HG03378 (cell line): ENCODE results near the gene SLC25A4.
A peak's percentile ranks its signal among the peaks of the same experiment; 100 is the strongest.

ENCODE experiments used
- ATAC-seq: cut with Tn5 transposase; IDR thresholded peaks from one replicate; pipeline ENCODE4 v1.9.1; 2021; ENCODE audit warnings: mild to moderate bottlenecking, moderate library complexity; ENCODE audit not compliant: unreplicated experiment

Gene SLC25A4

DNA sequence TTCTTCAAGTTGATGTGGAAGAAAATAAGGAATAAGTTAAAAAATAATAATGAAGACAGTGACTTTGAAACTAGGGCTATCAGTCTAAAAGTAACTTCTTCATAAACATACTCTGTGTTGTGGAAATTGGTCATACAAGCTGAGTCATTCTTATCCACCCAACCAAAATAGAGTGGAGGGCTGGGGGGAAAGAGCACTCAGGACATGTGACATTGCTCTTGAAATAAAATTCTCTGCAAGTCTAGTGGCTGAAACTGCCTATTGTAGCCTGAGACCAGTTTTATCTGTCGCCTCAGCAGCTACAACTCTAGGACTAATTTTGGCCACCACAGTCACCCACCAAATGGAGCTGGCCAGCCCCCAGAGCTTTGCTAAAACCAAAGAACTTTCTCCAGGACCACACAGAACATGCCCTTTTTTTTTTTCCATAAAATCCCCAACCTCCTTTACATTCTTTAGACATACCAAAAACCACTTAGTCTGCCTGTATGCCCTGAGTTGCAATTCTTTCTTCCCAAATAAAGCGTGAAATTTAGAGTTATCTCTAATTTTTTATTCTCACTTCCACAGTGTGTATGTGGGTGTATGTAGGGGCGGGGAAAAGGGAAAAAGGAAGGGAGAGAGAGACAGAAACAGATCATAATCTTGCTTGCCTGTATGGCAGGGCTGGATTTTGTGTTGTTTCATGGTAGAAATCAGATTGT, 23.0 kb upstream of the SLC25A4 start:
- ATAC-seq: no peak

DNA sequence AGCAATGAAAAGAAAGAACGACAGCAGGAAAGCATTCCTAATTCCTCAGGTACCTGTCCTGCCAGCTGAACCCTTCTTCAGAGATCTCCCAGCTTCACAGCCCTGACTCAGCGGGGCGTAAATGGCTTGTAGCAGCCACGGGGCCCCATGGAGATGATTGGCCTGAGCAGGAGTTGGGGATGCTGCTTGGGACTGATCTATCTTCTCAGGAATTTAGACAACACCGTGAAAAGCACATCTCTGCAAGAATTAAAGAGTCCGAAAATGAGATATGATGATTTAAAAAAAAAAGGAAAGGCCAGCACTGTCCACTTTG, 22.5 kb upstream of the SLC25A4 start:
- ATAC-seq: no peak

DNA sequence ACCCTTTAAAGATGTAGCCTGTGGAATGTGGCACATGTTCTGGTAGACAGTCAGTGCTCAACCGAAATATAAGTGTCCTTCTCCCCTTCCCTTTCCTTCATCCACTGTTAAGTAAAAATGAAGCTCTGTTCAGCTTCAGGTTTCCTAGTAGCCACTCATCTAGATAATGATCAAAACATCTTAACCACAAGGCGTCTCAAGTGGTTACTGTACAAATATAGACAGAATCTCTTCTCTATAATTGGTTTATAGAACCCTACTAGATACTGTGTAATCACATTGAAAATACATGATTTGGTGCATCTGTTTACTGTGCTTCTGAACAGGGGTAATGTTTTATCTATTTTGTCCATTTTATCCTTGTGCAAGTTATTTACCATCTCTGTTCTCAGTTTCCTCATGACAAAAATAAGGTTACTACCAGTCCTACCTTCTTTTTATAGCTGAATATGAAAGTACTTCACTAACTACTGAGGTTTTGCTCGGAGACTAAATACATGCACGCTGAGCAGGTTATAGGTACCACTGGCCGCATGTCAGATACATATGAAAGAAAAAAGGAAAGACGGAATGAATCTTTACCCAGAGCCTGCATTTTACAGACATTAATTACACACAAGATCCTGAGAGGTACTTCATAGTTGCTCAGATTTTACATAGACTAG, 20.3 kb upstream of the SLC25A4 start:
- peak; percentile 74 for ATAC-seq

DNA sequence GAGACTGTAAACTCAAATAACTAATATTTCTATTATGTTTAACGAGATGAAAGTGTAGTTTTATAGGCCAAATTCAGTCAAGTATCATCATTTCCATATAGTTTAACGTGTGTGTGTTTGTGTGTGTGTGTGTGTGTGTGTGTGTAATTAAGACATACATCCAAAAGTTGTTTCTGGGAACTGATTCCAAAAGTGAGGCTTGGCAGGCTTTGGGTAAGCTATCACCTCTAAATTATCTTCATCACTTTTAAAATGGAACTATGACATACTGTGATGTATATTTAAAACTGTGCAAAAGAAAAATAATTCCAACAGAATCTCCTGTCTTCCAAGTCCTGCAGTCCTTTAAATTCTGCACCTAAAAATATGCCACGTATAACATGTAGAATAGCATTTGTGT, 19.1 kb upstream of the SLC25A4 start:
- ATAC-seq: no peak

DNA sequence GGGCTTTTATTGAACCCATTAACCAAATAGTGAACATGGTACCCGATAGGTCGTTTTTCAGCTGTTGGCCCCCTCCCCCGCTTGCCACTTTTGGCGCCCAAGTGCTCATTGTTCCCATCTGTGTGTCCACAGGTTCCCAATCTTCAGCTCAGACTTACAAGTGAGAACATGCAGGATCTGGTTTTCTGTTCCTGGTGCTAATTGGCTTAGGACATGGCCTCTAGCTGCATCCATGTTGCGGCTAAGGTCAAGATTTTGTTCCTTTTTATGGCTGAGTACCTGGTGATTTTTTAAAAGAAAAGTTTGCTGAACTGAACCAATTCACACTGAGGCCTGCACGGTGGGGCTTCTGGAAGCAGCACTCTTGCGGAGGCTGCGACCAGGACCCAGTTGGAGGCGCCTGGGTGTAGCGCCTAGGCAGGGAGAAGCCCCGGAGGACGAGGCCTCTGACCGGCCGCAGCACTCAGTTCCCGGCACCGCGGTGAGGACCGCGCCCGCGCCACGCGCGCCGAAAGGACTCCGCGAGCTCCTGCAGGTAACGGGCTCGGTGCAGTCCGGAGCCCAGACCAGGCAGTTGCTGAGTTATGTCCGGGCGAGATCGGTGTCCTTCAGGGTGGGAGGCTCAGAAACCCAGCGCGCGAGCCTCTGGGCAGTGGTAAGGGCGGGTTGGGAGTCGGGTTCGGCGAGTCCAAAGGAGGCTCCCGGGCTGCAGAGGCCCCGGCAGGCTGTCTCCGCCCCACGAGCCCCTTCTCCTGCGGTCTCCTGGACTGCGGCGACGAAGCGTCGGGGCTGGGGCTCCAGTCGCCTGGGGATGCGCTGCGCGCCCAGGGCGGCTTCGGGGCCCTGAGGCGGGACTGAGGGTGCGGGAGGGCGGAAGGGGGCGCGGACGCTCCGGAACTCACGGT, 15.8 kb upstream of the SLC25A4 start:
- no peak for ATAC-seq

DNA sequence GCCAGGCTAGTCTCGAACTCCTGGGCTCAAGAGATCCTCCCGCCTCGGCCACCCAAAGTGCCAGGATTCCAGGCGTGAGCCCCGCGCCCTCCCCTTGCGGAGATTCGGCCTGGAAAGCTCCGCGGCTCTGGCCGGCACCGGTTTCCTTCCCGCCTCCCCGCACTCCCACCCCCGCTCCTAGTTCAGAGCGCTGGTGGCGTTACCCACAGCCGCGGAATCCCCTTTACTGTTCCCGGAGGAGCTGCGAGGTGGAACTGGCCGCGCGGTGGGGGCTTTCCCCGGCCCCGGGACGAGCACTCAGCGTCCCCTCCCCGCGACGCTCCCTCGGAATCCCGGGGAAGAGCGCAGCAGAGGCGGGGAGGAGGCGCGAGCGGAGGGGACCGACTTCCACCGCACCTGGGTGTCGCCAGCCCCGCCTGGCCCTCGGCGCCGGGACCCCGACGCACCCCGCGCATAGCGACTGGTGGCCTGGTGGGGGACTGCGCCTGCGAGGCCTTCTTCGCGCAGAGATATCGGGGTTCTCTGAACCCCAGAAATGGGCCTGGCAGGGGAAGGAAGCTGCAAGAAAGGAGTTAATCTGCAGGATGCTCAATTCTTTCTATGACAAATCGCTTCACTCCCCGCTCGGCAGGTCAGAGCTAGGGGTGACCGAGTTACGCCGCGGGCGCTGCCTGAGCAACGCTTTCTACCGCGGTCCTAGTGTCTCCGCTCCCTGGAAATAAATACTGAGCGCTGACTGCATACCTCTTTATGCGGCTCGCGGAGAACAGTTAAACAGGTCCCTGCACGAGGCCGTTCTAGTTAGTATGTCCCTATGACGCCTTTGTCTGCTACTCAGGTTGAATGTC, 14.6 kb upstream of the SLC25A4 start:
- peak; percentile 40 for ATAC-seq

DNA sequence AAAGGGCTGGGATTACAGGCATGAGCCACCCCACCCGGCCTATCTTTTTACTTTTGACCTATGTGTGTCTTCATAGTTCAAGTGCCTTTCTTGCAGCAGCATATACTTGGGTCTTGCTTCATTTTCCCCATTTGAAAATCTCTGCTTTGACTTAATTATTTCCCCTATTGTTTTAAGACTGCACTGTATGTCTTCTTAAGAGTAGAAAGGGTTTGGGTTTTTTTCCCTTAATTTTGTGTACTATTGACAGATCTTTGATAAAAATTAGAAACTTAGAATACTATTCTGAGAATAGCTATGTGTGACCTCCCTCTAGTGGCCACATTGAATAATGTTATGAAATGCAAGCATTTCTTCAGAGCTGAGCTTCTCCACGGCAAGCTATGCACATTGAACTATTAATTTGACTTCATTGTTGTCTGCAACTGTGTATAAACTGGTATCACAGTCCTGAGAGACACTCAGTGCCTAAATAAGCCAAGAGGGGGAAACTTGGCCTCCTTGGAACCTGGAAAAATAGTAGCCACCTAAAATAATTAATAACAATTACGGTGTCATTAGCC, 8.7 kb upstream of the SLC25A4 start:
- peak; percentile 78 for ATAC-seq

DNA sequence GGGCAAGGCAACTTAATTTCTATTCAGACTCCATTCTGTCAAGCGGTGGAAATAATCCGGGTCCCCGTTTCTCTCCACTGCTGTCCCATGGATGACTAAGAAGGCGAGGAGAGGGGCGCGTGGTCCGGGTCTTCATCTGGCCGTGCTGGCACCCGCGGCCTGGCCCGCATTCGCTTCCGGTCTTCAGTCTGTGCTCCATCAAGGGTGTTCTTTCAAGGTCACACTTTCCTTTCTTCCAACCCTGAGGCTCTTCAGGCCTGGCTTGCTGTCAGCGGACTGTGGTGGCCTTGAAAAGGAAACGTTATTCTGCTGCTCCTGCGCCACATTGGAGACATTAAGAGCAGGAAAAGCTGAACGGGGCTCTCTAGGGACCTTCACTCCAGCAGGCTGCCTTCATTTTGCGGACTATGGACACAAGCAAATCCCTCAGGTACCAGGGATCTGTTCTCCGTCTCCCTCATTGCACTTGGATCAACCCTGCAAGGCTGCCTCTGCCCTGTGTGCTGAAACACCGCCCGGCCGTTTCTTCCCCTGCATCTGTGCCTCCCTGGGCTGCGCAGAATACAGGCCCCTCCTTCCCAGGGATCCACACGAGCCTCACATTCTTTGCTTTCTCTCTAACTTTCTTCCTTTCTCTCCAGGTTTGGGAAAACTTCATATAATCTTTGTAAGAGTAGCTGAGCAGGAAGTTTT, 5.7 kb upstream of the SLC25A4 start:
- ATAC-seq: no peak

DNA sequence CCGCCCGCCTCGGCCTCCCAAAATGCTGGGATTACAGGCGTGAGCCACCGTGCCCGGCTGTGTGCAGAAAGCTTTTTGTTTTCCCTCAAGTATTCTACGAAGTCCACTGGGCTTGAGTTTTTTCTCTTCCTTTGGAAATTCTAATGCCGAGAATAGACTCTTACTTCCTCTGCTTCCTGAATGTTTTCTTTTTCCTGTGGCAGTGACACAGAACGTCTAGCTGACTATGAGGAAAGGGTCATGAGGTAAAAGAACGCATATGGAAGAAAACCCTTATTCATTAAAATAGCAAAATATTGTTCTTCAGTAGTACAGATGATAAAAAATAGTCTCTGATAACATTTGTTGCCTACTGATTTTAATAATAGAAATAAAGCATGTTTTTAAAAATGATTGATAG, 4.9 kb upstream of the SLC25A4 start:
- no peak for ATAC-seq

DNA sequence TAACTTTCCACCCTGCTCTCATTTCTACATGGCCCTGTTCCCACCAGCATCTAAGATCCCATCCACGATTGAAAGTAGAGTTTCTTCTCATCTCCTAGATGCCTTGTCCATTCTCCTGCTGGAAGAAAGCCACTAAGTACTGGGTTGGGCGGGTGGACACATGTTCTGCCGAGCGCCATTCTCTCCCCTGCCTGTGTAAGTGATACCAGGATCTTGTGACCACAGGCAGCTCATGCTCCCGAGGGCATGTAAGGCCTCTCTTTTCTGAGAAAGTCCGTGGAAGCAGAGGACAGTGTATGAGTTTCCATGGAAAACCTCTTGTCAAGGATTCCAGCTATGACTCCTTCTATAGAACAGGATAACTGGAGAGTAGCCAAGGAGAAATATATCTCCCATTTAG, 3.3 kb upstream of the SLC25A4 start:
- ATAC-seq: no peak

DNA sequence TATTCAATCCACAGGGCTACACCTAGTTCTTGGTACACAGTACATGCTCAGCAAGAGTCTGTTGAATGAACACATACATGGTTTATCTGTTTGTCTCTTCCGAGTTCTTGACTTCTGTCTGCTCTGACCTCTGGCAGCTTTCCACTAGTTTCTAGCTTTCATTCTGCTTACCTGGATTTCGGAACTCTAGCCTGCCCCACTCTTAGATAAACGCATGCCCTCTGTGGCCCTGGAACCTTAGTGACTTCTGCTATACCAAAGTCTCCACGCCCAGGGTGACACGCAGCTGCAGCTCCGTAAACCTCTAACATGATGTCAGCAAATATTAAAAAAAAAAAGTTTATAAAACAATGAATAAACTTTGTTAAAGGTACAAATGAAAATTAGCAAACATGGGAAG, 1.3 kb upstream of the SLC25A4 start:
- no peak for ATAC-seq

DNA sequence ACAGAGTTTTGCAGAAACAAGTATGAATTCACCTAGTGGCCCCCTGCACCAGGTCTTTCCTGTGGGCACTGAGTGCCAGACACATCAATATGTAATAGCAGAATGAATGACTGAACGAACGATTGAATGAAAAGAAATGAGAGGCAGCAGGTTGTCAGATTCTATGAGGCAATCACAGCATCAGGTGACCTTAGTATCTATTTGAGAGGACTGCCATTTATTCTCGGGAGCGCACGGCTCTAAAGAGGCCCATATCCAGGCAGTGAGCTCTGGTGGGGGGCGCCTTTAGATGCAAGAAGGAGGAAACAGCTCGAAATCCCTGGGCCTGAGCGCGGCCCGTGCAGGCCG, 528 bp upstream of the SLC25A4 start:
- ATAC-seq: peak; percentile 23

DNA sequence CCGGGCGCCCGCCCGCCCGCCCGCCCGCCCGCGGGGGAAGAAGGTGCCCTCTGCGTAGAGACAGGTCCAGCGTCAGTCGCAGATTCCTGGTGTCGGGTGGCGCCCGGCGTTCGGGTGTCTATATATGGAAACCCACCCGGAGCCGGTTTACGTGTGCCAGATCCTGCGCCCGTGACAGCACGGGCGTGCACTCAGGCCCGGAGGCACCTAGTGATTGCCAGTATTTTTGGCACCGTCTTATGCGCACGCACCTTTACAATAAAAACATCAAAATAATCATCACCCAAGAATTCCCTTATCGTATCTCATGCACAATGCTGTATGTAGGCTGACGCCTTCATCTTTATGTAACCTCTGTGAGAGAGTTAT, 519 bp downstream of the SLC25A4 start:
- no peak for ATAC-seq

DNA sequence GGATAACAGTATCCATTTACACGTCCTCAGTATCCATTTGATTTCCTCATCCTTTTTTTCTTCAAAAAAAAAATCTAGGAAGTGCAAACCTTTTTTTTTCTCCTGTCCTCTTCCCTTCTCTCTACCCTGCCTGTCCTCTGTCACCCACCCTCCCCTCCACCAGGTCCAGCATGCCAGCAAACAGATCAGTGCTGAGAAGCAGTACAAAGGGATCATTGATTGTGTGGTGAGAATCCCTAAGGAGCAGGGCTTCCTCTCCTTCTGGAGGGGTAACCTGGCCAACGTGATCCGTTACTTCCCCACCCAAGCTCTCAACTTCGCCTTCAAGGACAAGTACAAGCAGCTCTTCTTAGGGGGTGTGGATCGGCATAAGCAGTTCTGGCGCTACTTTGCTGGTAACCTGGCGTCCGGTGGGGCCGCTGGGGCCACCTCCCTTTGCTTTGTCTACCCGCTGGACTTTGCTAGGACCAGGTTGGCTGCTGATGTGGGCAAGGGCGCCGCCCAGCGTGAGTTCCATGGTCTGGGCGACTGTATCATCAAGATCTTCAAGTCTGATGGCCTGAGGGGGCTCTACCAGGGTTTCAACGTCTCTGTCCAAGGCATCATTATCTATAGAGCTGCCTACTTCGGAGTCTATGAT, 1.7 kb downstream of the SLC25A4 start:
- ATAC-seq: no peak

DNA sequence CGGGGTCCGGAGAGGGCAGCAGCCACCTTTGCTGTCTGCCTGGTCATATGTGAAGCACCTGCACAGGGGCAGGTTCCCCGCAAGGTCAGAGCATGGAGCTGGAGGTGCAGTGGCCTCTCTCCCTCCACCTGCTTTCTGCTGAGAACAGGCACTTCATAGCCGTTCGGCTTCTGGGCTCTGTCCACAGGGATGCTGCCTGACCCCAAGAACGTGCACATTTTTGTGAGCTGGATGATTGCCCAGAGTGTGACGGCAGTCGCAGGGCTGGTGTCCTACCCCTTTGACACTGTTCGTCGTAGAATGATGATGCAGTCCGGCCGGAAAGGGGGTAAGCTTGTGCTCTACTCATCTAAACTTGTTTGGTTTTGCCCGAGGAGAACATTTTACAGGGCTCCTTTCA, 2.5 kb downstream of the SLC25A4 start:
- ATAC-seq: no peak

DNA sequence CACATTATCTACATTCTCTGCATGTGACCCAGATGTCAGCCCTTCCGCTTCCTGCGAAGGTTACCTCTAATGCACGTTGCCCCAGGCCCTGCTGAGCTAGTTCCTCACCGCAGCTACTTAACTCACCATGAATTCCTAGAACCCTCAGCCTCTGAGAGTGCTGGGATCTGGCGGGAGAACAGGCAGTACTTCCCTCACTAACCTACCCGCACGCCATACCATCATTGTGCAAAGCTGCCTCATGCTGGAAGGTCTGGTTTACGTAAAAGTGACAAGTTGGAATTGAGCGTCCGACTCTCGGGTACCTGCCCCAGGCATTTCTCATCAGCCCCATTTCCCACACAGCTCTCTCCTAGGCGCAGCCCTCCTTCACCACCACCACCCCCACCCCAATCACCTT, 6.3 kb downstream of the SLC25A4 start:
- ATAC-seq: no peak

DNA sequence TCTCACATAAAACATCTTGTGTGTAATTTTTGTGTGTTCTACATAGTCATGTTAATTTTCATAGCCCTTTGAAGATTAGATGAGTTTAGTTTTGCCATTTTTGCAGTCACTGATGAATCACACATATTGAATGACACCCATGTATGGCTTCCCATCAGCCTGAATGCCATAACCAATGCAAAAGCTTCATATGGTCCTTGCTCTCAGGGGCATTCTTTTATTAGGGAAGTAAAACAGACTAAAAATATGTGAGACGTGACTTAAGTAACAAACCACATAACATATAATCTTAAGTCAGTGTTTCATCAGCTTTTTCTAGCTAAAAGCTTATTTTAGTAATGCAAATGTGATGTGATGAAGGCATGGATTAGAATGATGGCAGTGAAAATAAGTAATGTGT, 8.2 kb downstream of the SLC25A4 start:
- no peak for ATAC-seq

DNA sequence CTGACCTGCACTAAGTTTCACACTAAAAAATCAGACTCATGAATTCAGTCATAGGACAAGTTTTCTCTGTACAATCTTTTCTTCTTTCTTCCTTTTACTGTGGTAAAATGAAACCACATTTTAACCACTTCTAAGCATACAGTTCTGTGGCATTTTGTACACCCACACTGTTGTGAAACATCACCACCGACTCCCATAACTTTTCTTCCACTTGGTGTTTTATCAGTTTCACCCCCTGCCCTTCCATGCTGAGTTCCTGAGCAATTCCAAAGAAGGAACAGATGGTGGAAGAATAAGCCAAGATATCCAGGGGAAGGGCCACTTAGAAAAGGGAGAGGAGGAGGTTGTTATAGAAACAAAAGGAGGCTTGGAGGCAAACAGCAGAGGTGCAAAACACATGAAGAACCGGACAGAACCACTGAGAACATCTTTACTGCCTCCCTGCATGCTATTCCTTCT, 22.6 kb downstream of the SLC25A4 start:
- peak; percentile 98 for ATAC-seq

DNA sequence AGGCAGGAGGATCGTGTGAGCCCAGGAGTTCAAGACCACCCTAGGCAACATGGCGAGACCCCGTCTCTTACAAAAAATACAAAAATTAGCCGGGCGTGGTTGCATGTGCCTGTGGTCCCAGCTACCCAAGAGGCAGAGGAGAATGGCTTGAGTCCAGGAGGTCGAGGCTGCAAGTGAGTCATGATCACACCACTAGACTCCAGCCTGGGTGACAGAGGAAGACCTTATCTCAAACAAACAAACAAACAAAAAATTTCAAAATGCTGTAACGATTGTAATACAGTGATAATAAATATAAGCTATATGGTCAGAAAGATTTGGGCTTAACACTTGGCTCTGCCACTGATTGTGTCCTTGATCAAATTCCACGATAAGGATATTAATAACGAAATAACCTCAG, 24.2 kb downstream of the SLC25A4 start:
- ATAC-seq: no peak
